MCF 10A (cell line): ENCODE results near the gene WNK1. TPM values are rescaled to one million over a fixed set of nuclear protein-coding genes. Genes with fewer than 3 reads are reported as not detected.

Experiments used
- BruUV-seq: library from RNA; stranded (reverse); fragments of 400-500 nt; replicated peaks from 2 replicates; lab custom pipeline; 2021; lab: Mats Ljungman, UMichigan
- CTCF ChIA-PET: fragments of 300-600 bp; sonication (Branson Sonifier 250); formaldehyde crosslinking; extraction: SDS; loops from one replicate; lab custom pipeline; 2021; ENCODE audit warnings: antibody characterized with exemption, inconsistent platforms; lab: Yijun Ruan, JAX
- POLR2A ChIA-PET: fragments of 300-600, 350-650 bp; sonication (Branson Sonifier 250); formaldehyde crosslinking; extraction: SDS; loops from one replicate; lab custom pipeline; 2020; ENCODE audit warnings: antibody characterized with exemption, inconsistent platforms; lab: Yijun Ruan, JAX
- DNase-seq: peaks from one replicate; pipeline ENCODE4 v3.0.0-alpha.2; 2018; ENCODE audit not compliant: unreplicated experiment
- H3K27ac Mint-ChIP-seq: one replicate; pipeline ENCODE4 v1.8.0; 2022; ENCODE audit warnings: mild to moderate bottlenecking, low read depth, mixed read lengths; ENCODE audit not compliant: unreplicated experiment
- H3K27me3 Mint-ChIP-seq: one replicate; pipeline ENCODE4 v1.8.0; 2022; ENCODE audit warnings: mixed read lengths; ENCODE audit not compliant: insufficient read depth, unreplicated experiment
- H3K36me3 Mint-ChIP-seq: one replicate; pipeline ENCODE4 v1.8.0; 2022; ENCODE audit warnings: mild to moderate bottlenecking, moderate library complexity, mixed read lengths; ENCODE audit not compliant: insufficient read depth, unreplicated experiment
- H3K4me1 Mint-ChIP-seq: one replicate; pipeline ENCODE4 v1.8.0; 2022; ENCODE audit warnings: mixed read lengths; ENCODE audit not compliant: insufficient read depth, unreplicated experiment
- H3K4me3 Mint-ChIP-seq: one replicate; pipeline ENCODE4 v1.8.0; 2022; ENCODE audit warnings: mild to moderate bottlenecking, moderate library complexity, mixed read lengths; ENCODE audit not compliant: unreplicated experiment
- H3K9me3 Mint-ChIP-seq: one replicate; pipeline ENCODE4 v1.8.0; 2022; ENCODE audit warnings: mixed read lengths; ENCODE audit not compliant: unreplicated experiment
- CTCF ChIP-seq: fragments of 200-600 bp; IDR thresholded peaks from one replicate; pipeline ENCODE4 v1.8.0; 2022; ENCODE audit warnings: antibody characterized with exemption, mild to moderate bottlenecking; ENCODE audit not compliant: unreplicated experiment
- intact Hi-C: fragments of 100-400 bp; cut with micrococcal nuclease; formaldehyde crosslinking; loops from 2 replicates; pipeline ENCODE4 v1.14.1; 2022
- total RNA-seq: library from RNA; stranded (reverse); gene quantifications from 2 replicates; pipeline ENCODE4 v1.2.3, GENCODE V29; 2022

WNK1 gene
- total RNA-seq, 1 experiment from 2014 or later, result 139 TPM

- POLR2A ChIA-PET, result interaction anchor here (0.9 to 2.2 kb wide), 2 partner anchors 10 to 24 kb away, joined by 4 to 7 read pairs; no protein-coding TSS in a partner anchor
- intact Hi-C loops, result no loop called here
- no TSS peak for BruUV-seq
- Mint-ChIP-seq H3K36me3 (peaks cover 100% of the 10 kb centered on the region), H3K4me3 (no peak overlapping the region), H3K4me1 (no peaks in the 10 kb centered on the region), H3K9me3 (no peaks in the 10 kb centered on the region), H3K27ac (no peak overlapping the region), H3K27me3 (no peaks in the 10 kb centered on the region)
- TF ChIP-seq CTCF, result no peak
- CTCF ChIA-PET, result interaction anchor here (0.6 kb wide), 1 partner anchor 12 kb away, joined by 4 read pairs; no protein-coding TSS in a partner anchor
- DNase-seq, result no peak
Observed at GRCh38 chr12:886206-886605, 133.8 kb downstream of the WNK1 start.

GRCh38 chr12:894226-894625, 141.8 kb downstream of the WNK1 start:
- intact Hi-C loops, result loop anchor here (5.0 to 10.0 kb wide), 2 partner anchors 77 to 691 kb away; no protein-coding TSS in a partner anchor
- no peaks in the 10 kb centered on the region for H3K9me3 Mint-ChIP-seq
- H3K4me3 Mint-ChIP-seq, result no peak overlapping the region
- POLR2A ChIA-PET, result interaction anchor here (0.8 to 1.5 kb wide), 4 partner anchors 10 to 139 kb away, joined by 3 to 5 read pairs (median 4); no protein-coding TSS in a partner anchor
- H3K27ac Mint-ChIP-seq, result no peak overlapping the region
- peaks cover 85% of the 10 kb centered on the region for H3K36me3 Mint-ChIP-seq
- CTCF ChIA-PET, result interaction anchor here (0.8 to 1.3 kb wide), 2 partner anchors 77 to 325 kb away, joined by 3 to 5 read pairs; no protein-coding TSS in a partner anchor
- no peak for DNase-seq
- peaks cover 6% of the 10 kb centered on the region for H3K4me1 Mint-ChIP-seq
- no peak for TF ChIP-seq CTCF
- no TSS peak for BruUV-seq
- H3K27me3 Mint-ChIP-seq, result no peaks in the 10 kb centered on the region

DNA sequence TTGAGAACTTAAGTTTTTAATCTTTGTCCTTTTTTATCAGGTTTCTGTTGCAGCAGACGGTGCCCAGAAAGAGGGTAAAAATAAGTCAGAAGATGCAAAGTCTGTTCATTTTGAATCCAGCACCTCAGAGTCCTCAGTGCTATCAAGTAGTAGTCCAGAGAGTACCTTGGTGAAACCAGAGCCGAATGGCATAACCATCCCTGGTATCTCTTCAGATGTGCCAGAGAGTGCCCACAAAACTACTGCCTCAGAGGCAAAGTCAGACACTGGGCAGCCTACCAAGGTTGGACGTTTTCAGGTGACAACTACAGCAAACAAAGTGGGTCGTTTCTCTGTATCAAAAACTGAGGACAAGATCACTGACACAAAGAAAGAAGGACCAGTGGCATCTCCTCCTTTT, 143.7 kb downstream of the WNK1 start:
- intact Hi-C loops, result loop anchor here (10.0 kb wide), 1 partner anchor 689 kb away; no protein-coding TSS in a partner anchor
- Mint-ChIP-seq H3K36me3 (peaks cover 85% of the 10 kb centered on the region), H3K4me3 (no peak overlapping the region), H3K4me1 (peaks cover 6% of the 10 kb centered on the region), H3K27me3 (no peaks in the 10 kb centered on the region), H3K27ac (no peak overlapping the region), H3K9me3 (no peaks in the 10 kb centered on the region)
- DNase-seq, result no peak
- POLR2A ChIA-PET, result interaction anchor here (1.2 kb wide), 1 partner anchor 9 kb away, joined by 4 read pairs; no protein-coding TSS in a partner anchor
- CTCF ChIA-PET, result interaction anchor here (0.6 kb wide), 1 partner anchor 453 kb away, joined by 4 read pairs; no protein-coding TSS in a partner anchor
- no TSS peak for BruUV-seq
- no peak for TF ChIP-seq CTCF

- intact Hi-C loops, result loop anchor here (10.0 kb wide), 1 partner anchor 687 kb away; no protein-coding TSS in a partner anchor
- H3K27ac Mint-ChIP-seq, result no peak overlapping the region
- peaks cover 6% of the 10 kb centered on the region for H3K4me1 Mint-ChIP-seq
- ChIA-PET POLR2A (interaction anchor here (0.6 to 1.4 kb wide), 4 partner anchors 10 to 327 kb away, joined by 3 to 6 read pairs (median 4); no protein-coding TSS in a partner anchor), CTCF (interaction anchor here (0.6 to 1.0 kb wide), 3 partner anchors 11 to 81 kb away, joined by 3 to 4 read pairs (median 3); no protein-coding TSS in a partner anchor)
- no peaks in the 10 kb centered on the region for H3K27me3 Mint-ChIP-seq
- H3K9me3 Mint-ChIP-seq, result no peaks in the 10 kb centered on the region
- BruUV-seq, result no TSS peak
- H3K4me3 Mint-ChIP-seq, result no peak overlapping the region
- TF ChIP-seq CTCF, result no peak
- peaks cover 85% of the 10 kb centered on the region for H3K36me3 Mint-ChIP-seq
- no peak for DNase-seq
Observed at GRCh38 chr12:897386-897785, 145.0 kb downstream of the WNK1 start.
